ES-I3 (cell line): ENCODE results near the gene AKTIP.
"Not testable (repeated sequence)": the region's sequence is repeated elsewhere in the genome, so short reads cannot be mapped to it uniquely, and the experiment has no call there.

Experiments
- H3K36me3 ChIP-seq: 2 replicates; pipeline ENCODE4 v1.6.1; 2013; ENCODE audit warnings: mild to moderate bottlenecking, low read length, control low read depth, moderate library complexity; ENCODE audit not compliant: insufficient read depth
- H3K4me1 ChIP-seq: 2 replicates; pipeline ENCODE4 v1.6.1; 2013; ENCODE audit warnings: mild to moderate bottlenecking, control low read depth, low read length; ENCODE audit not compliant: insufficient read depth
- H3K9ac ChIP-seq: 2 replicates; pipeline ENCODE4 v1.6.1; 2013; ENCODE audit warnings: low read depth, mild to moderate bottlenecking, low read length, moderate library complexity
- H3K9me3 ChIP-seq: 2 replicates; pipeline ENCODE4 v1.6.1; 2013; ENCODE audit warnings: mild to moderate bottlenecking, low read length, moderate library complexity; ENCODE audit not compliant: control insufficient read depth, insufficient read depth

Gene AKTIP

GRCh38 chr16:53502331-53503269, at the start of gene AKTIP:
AKTIP (minus strand) TSS chr16:53503209; CDS start chr16:53500259, 2,950 bp downstream.
- Histone ChIP-seq H3K9ac (peak within 1 kb of the TSS; percentile 79), H3K4me1 (peaks cover 14% of the 10 kb centered on the region; the same call in 1 of the 2 replicates), H3K9me3 (no peaks in the 10 kb centered on the region), H3K36me3 (no peaks in the 10 kb centered on the region)

GRCh38 chr16:53549970-53550690, 47.1 kb upstream of the AKTIP start:
- Histone ChIP-seq H3K9ac (no peak overlapping the region), H3K36me3 (no peaks in the 10 kb centered on the region), H3K9me3 (no peaks in the 10 kb centered on the region), H3K4me1 (peaks cover 8% of the 10 kb centered on the region; the same call in 1 of the 2 replicates)

GRCh38 chr16:53546988-53547391, 44.0 kb upstream of the AKTIP start:
- H3K4me1 ChIP-seq: peaks cover 8% of the 10 kb centered on the region
- no peak overlapping the region for H3K9ac ChIP-seq
- H3K9me3 ChIP-seq: no peaks in the 10 kb centered on the region
- H3K36me3 ChIP-seq: no peaks in the 10 kb centered on the region

DNA sequence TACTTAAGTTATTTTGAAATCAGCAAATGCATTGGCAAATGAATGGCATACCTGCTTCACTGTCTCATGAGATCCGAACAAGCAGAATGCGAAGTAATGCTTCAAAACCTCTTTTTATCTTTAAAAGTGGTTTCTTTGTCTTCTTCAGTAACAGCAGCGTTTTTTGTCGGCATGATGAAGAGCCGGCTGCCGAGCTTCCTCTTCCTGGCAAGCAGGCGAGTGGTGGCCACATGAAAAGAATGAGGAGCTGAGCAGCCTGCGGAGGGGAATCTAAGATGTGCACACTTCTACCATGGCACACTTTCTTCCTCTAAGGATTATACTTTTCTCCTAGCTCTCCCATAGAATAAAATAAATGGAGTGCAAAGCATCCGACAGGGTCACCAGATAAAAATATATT, 42.4 kb upstream of the AKTIP start:
- no peak overlapping the region for H3K9ac ChIP-seq
- H3K9me3 ChIP-seq: no peaks in the 10 kb centered on the region
- peaks cover 8% of the 10 kb centered on the region for H3K4me1 ChIP-seq
- no peaks in the 10 kb centered on the region for H3K36me3 ChIP-seq

DNA sequence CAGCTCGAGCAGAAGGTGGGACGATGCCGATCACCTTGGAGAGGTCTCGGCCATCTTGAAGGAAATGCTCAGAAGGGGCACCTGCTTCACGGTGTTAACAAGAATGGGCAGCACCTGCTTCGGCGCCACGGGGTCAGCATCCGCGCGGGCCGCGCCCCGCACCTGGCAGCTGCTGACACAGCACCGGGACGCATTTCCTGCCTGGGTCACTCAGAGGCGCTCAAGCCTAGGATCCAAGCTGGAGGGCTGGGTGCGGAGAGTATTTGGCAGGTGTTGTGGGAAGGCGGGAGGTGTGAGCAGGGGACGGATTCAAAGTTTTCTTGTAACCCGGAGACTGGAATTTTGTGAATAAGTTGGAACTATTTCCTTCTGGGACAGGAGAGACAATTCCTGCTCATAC, 39.3 kb upstream of the AKTIP start:
- H3K9ac ChIP-seq: no peak overlapping the region
- H3K4me1 ChIP-seq: peaks cover 4% of the 10 kb centered on the region
- no peaks in the 10 kb centered on the region for H3K9me3 ChIP-seq
- no peaks in the 10 kb centered on the region for H3K36me3 ChIP-seq

GRCh38 chr16:53541326-53541725, 38.3 kb upstream of the AKTIP start:
- no peak overlapping the region for H3K9ac ChIP-seq

GRCh38 chr16:53539759-53540718, 37.0 kb upstream of the AKTIP start:
- not testable (repeated sequence) for H3K4me1 ChIP-seq, H3K9ac ChIP-seq, H3K36me3 ChIP-seq, H3K9me3 ChIP-seq

More at GRCh38 chr16:53541326-53541725, 38.3 kb upstream of the AKTIP start:
- Histone ChIP-seq H3K36me3 (no peaks in the 10 kb centered on the region), H3K4me1 (no peaks in the 10 kb centered on the region; the same call in 1 of the 2 replicates), H3K9me3 (no peaks in the 10 kb centered on the region)

GRCh38 chr16:53539346-53539745, 36.3 kb upstream of the AKTIP start:
- not testable (repeated sequence) for H3K36me3 ChIP-seq, H3K9ac ChIP-seq, H3K4me1 ChIP-seq, H3K9me3 ChIP-seq

DNA sequence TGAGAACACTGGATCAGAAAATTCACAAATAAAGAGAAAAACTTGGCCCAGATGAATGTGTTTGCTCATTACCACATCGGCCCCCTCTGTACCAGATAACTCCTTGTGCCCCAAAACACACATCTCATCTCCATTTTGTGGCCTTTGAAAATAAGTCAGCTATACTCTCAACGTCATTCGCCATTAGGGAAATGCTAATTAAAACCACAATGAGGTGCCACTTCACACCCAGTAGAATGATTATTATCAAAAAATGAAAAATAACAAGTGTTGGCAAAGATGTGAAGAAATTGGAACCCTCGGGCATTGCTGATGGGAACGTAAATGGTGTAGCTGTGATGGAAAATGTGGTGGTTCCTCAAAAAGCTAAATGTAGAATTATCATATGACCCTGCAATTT, 34.6 kb upstream of the AKTIP start:
- Histone ChIP-seq H3K4me1 (no peaks in the 10 kb centered on the region), H3K36me3 (no peaks in the 10 kb centered on the region), H3K9ac (no peak overlapping the region), H3K9me3 (no peaks in the 10 kb centered on the region)

DNA sequence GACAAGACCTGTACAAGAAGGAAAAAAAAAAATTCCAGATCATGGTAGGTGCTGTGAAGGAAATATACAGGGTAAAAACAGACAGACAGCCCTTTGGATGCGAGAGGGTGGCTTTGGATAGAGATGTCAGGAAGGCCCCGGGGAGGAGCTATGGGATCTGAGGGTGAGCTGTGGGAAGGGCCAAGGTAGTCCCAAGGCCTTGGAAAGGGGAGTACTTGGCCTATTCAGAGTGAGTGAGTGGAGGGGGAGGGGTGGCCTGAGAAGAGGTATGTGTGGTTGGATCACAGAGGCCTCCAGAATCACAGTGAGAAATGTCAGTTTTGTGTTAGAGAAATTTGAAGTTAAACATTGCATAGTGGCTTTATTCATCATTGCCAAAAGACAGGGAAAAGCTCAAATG, 31.2 kb upstream of the AKTIP start:
- Histone ChIP-seq H3K9ac (no peak overlapping the region), H3K4me1 (no peaks in the 10 kb centered on the region), H3K36me3 (no peaks in the 10 kb centered on the region), H3K9me3 (no peaks in the 10 kb centered on the region)

- Histone ChIP-seq H3K9ac (no peak overlapping the region), H3K4me1 (no peaks in the 10 kb centered on the region), H3K36me3 (no peaks in the 10 kb centered on the region), H3K9me3 (no peaks in the 10 kb centered on the region)
These were observed 27.7 kb upstream of the AKTIP start for GRCh38 chr16:53530741-53531140.

- H3K4me1 ChIP-seq: no peaks in the 10 kb centered on the region
- H3K9ac ChIP-seq: no peak overlapping the region
- no peaks in the 10 kb centered on the region for H3K36me3 ChIP-seq
- no peaks in the 10 kb centered on the region for H3K9me3 ChIP-seq
These were observed 27.0 kb upstream of the AKTIP start for GRCh38 chr16:53530046-53530445.

GRCh38 chr16:53529513-53529912, 26.5 kb upstream of the AKTIP start:
- Histone ChIP-seq H3K4me1 (no peaks in the 10 kb centered on the region), H3K9me3 (no peaks in the 10 kb centered on the region), H3K36me3 (no peaks in the 10 kb centered on the region), H3K9ac (no peak overlapping the region)

DNA sequence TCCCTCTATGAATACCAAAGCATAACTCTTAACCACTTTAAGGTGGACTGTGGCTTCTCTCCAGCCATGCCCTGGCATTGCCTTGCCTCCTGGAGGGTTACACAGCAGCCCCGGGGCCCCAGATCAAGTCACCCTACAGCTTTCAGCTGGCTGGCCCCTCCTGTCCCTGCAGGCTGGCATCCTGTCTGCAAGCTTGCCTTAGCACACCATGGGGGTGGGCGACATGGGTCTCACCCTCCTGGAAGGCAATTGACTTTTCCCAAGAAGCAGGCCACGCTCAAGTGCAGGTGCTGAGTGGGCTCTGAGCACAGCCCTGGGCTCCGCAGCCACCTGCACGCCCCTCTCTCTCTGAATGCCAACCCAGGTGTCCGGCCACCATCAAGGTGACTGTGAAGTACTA, 25.8 kb upstream of the AKTIP start:
- Histone ChIP-seq H3K9me3 (no peaks in the 10 kb centered on the region), H3K36me3 (no peaks in the 10 kb centered on the region), H3K9ac (no peak overlapping the region), H3K4me1 (no peaks in the 10 kb centered on the region)
